GM12878 (cell line): ENCODE results near the gene ADA. TPM values are rescaled to one million over a fixed set of nuclear protein-coding genes. Genes with fewer than 3 reads are reported as not detected.

Experiments
- ATAC-seq: fragments of 200-7000 bp; cut with Tn5 transposase; 3 replicates; pipeline ENCODE4 v1.9.1; 2020; ENCODE audit warnings: mild to moderate bottlenecking, moderate library complexity
- BruUV-seq: library from RNA; stranded (reverse); fragments of 400-500 nt; replicated peaks from 2 replicates; lab custom pipeline; 2021; lab: Mats Ljungman, UMichigan
- CTCF ChIA-PET: fragments of 300-600 bp; sonication (Branson Sonifier 250); formaldehyde crosslinking; extraction: SDS; loops from one replicate; lab custom pipeline; 2021; ENCODE audit warnings: inconsistent platforms; lab: Yijun Ruan, JAX
- POLR2A ChIA-PET: fragments of 350-600 bp; formaldehyde crosslinking; extraction: SDS; loops from one replicate; lab custom pipeline; 2021; ENCODE audit warnings: inconsistent platforms; lab: Charles Lee
- RAD21 ChIA-PET: fragments of 300-600 bp; sonication (Branson Sonifier 250); formaldehyde crosslinking; loops from one replicate; lab custom pipeline; 2023; ENCODE audit warnings: antibody characterized with exemption; ENCODE audit not compliant: unreplicated experiment; lab: Charles Lee
- SMC1A ChIA-PET: fragments of 300-600 bp; sonication (Branson Sonifier 250); formaldehyde crosslinking; loops from one replicate; lab custom pipeline; 2023; ENCODE audit not compliant: unreplicated experiment, uncharacterized antibody; lab: Charles Lee
- DNase-seq: peaks from one replicate; pipeline ENCODE4 v3.0.0-alpha.2; 2011; ENCODE audit warnings: low read depth, low spot score
- FAIRE-seq: peaks from 3 replicates; lab custom pipeline; 2011; peaks lifted over from hg19 to GRCh38; lab: Jason Lieb, UNC
- H2AFZ ChIP-seq: 2 replicates; pipeline ENCODE4 v1.6.0; 2011; ENCODE audit warnings: low read depth, low read length, control low read depth; ENCODE audit not compliant: control insufficient read depth
- H3K27ac ChIP-seq: 2 replicates; pipeline ENCODE4 v1.5.1; 2011; ENCODE audit warnings: control low read depth; ENCODE audit not compliant: control insufficient read depth, insufficient read depth
- H3K27me3 ChIP-seq, 2 experiments: replicated peaks in 1 of 2; 2 replicates each; pipeline versions ENCODE4 v1.6.0 to v1.6.1; 2011; ENCODE audit warnings: low read length in 1 of 2; ENCODE audit not compliant: control insufficient read depth in 2 of 2, insufficient read depth in 2 of 2
- H3K36me3 ChIP-seq, 2 experiments: 2 replicates each; pipeline ENCODE4 v1.5.1; 2011; ENCODE audit warnings: low read length in 1 of 2; ENCODE audit not compliant: control insufficient read depth in 2 of 2, insufficient read depth in 2 of 2
- H3K4me1 ChIP-seq: 2 replicates; pipeline ENCODE4 v1.6.1; 2011; ENCODE audit warnings: mild to moderate bottlenecking, low read length, moderate library complexity, mixed read lengths; ENCODE audit not compliant: control insufficient read depth, insufficient read depth
- H3K4me2 ChIP-seq: 2 replicates; pipeline ENCODE4 v1.6.0; 2011; ENCODE audit warnings: control low read depth; ENCODE audit not compliant: control insufficient read depth, insufficient read depth
- H3K4me3 ChIP-seq: fragments of 200-600 bp; sonication (generic); 2 replicates; pipeline ENCODE4 v1.5.1; 2016
- H3K79me2 ChIP-seq: 2 replicates; pipeline ENCODE4 v1.6.0; 2011; ENCODE audit warnings: low read length; ENCODE audit not compliant: control insufficient read depth, insufficient read depth
- H3K9ac ChIP-seq: 2 replicates; pipeline ENCODE4 v1.8.0; 2011; ENCODE audit warnings: low read length, control low read depth, mixed read lengths; ENCODE audit not compliant: control insufficient read depth, insufficient read depth
- H3K9me3 ChIP-seq: replicated peaks from 3 replicates; pipeline ENCODE4 v1.5.1; 2011; ENCODE audit warnings: mild to moderate bottlenecking, low read length; ENCODE audit not compliant: control insufficient read depth, insufficient read depth
- H4K20me1 ChIP-seq: 2 replicates; pipeline ENCODE4 v1.6.0; 2011; ENCODE audit not compliant: control insufficient read depth, insufficient read depth
- BACH1 ChIP-seq: fragments of 450-650 bp; IDR thresholded peaks from 2 replicates; pipeline ENCODE4 v1.6.1; 2017; ENCODE audit warnings: mild to moderate bottlenecking, borderline replicate concordance
- BCLAF1 ChIP-seq: fragments of 450-650 bp; IDR thresholded peaks from 2 replicates; pipeline ENCODE4 v1.6.1; 2017; ENCODE audit warnings: antibody characterized with exemption, mild to moderate bottlenecking, moderate library complexity
- IRF4 ChIP-seq: IDR thresholded peaks from 2 replicates; pipeline ENCODE4 v1.6.1; 2011; ENCODE audit warnings: low read depth, low read length
- JUNB ChIP-seq: IDR thresholded peaks from 2 replicates; pipeline ENCODE4 v1.6.1; 2016; ENCODE audit warnings: antibody characterized with exemption, mild to moderate bottlenecking
- NKRF ChIP-seq: fragments of 450-650 bp; conservative IDR thresholded peaks from 2 replicates; pipeline ENCODE4 v1.6.1; 2017; ENCODE audit warnings: mild to moderate bottlenecking, moderate library complexity
- SKIL ChIP-seq: fragments of 450-650 bp; IDR thresholded peaks from 2 replicates; pipeline ENCODE4 v1.6.1; 2017; ENCODE audit warnings: mild to moderate bottlenecking, low read depth, inconsistent platforms; ENCODE audit not compliant: poor library complexity, severe bottlenecking
- ZNF384 ChIP-seq: IDR thresholded peaks from 2 replicates; pipeline ENCODE4 v1.6.1; 2012; ENCODE audit warnings: low read depth, mild to moderate bottlenecking, low read length, improper control_type of control experiment, borderline replicate concordance
- WGBS: methylation state at CpG from one replicate; pipeline ENCODE4 v1.1.6; 2016; ENCODE audit warnings: low lambda C conversion rate; ENCODE audit not compliant: insufficient replicate concordance, insufficient coverage; ENCODE audit errors: missing lambda C conversion rate; 5-methylcytosine and 5-hydroxymethylcytosine counted together
- in situ Hi-C: fragments of 300-500 bp; cut with MboI; formaldehyde crosslinking; loops from 9 replicates; pipeline ENCODE4 v1.14.3; 2018; ENCODE audit warnings: mixed read lengths
- intact Hi-C: fragments of 100-400 bp; cut with micrococcal nuclease; formaldehyde crosslinking; loops from one replicate; pipeline ENCODE4 v1.14.2; 2022; ENCODE audit not compliant: unreplicated experiment
- polyA plus RNA-seq, 11 experiments: library from polyadenylated mRNA; depleted of rRNA in 4 of 11; unstranded in 6 of 11; stranded (reverse) in 5 of 11; fragments of >200 nt; fragmentation: Nextera tagmentation in 4 of 11; fragmentation: Illumina TruSeq in 1 of 11; extraction: Ambion mirVana in 4 of 11; extraction: Trizol in 1 of 11; gene quantifications; 1 replicate in 1 of 11; 2 replicates in 10 of 11; pipeline versions ENCODE4 v1.2.1 to v1.2.3, GENCODE V29; 2011 to 2016; ENCODE audit warnings: inconsistent platforms in 2 of 11, missing spikeins in 2 of 11, low read depth in 1 of 11
- total RNA-seq, 4 experiments: library from RNA; depleted of rRNA in 3 of 4; stranded (reverse); fragments of >200 nt in 3 of 4; fragmentation: Illumina TruSeq in 1 of 4; extraction: Trizol in 1 of 4; gene quantifications; 2 replicates each; pipeline versions ENCODE4 v1.2.1 to v1.2.3, GENCODE V29; 2013 to 2021

Gene ADA
- total and polyA plus RNA-seq, 10 of the 15 experiments (the other 5 are each of a cell fraction or from before 2014, with no cell fraction given), result 40.9 to 217 (median 90.8) TPM

DNA sequence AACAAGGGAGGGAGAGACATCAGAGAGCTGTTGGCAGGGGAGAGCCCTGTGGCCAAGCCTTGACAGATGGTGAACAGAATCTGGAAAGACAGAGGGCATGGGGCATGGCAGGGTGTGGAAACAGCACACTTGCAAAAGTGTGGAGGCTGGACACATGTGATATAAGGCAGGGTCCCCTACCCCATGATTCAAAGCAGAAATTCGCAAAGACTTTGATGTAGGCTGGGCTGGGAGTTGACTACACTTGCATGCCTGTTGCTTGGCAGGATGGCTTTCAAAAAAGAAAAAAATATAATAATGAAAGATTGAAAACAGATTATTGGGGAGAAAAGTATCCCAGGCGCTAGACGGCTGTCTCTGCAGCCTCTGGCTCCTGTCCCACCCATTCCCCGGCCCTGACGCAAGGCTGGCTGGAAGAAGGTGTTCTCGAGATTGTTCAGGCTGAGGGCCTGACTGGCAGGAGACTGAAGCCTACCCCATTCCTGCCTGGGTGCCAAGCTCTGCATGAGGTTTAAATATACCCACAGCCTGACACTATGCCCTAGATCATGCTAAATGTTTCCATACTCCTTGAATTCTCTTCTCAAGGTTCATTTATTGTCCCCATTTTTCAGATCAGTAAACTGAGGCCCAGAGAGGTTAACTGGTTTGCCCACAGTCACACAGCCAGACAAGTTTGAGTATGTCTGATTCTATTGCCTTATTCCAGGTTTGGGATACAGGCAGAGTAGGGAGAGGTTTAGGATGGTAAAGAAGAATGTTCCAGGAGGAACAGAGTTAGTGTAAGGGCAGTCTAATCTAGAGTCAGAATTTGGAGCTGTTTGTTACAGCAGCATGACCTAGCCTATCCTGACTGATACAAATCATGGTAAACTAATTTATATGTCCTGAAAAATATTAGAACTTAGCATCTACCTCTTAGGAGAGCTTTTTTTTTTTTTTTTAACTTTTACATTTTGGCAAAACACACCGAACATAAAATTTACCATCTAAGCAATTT is 40.2 kb upstream of the ADA start:
- Histone ChIP-seq H3K4me2 (no peak overlapping the region), H3K9ac (no peak overlapping the region), H3K27me3 (no peaks in the 10 kb centered on the region), H3K79me2 (no peaks in the 10 kb centered on the region), H3K36me3 (no peaks in the 10 kb centered on the region), H4K20me1 (no peaks in the 10 kb centered on the region), H3K27ac (no peak overlapping the region), H3K9me3 (no peaks in the 10 kb centered on the region; the same call in 2 of the 3 replicates), H2AFZ (no peak overlapping the region), H3K4me1 (peaks cover 18% of the 10 kb centered on the region), H3K4me3 (no peak overlapping the region)
- SMC1A ChIA-PET, result interaction anchor here (0.7 kb wide), 1 partner anchor 175 kb away, joined by 3 read pairs; no protein-coding TSS in a partner anchor
- no peak for DNase-seq
- ATAC-seq, result no peak
- no peak for TF ChIP-seq JUNB
- TF ChIP-seq NKRF, result no peak
- TF ChIP-seq BCLAF1, result no peak
- TF ChIP-seq IRF4, result no peak
- TF ChIP-seq ZNF384, result no peak
- TF ChIP-seq BACH1, result no peak
- TF ChIP-seq SKIL, result no peak
- POLR2A ChIA-PET, result no interaction called here
- RAD21 ChIA-PET, result interaction anchor here (0.7 kb wide), 1 partner anchor 472 kb away, joined by 3 read pairs; no protein-coding TSS in a partner anchor
- 77% methylated on average over 7 of the region's 7 CpGs for WGBS
- BruUV-seq, result no TSS peak
- CTCF ChIA-PET, result no interaction called here
- intact Hi-C loops, result no loop called here
- in situ Hi-C loops, result no loop called here
- no peak for FAIRE-seq
